A673 (cell line): ENCODE measurements around the gene KRTAP4-3.

Experiments
- EZH2 ChIP-seq: fragments of 200-600 bp; sonication (generic); IDR thresholded peaks from 2 replicates; pipeline ENCODE4 v1.6.1; 2017; ENCODE audit warnings: borderline replicate concordance, low read depth, mild to moderate bottlenecking, mixed read lengths, antibody characterized with exemption, low read length; ENCODE audit not compliant: poor library complexity, severe bottlenecking
- TF ChIP-seq, protein P1 (sequence below): fragments of 300-800, 200-600 bp; sonication (generic); conservative IDR thresholded peaks from 2 replicates; pipeline ENCODE4 v1.5.1; 2017; ENCODE audit warnings: low read depth, mild to moderate bottlenecking, antibody characterized with exemption, low read length, moderate library complexity, mixed read lengths

DNA sequence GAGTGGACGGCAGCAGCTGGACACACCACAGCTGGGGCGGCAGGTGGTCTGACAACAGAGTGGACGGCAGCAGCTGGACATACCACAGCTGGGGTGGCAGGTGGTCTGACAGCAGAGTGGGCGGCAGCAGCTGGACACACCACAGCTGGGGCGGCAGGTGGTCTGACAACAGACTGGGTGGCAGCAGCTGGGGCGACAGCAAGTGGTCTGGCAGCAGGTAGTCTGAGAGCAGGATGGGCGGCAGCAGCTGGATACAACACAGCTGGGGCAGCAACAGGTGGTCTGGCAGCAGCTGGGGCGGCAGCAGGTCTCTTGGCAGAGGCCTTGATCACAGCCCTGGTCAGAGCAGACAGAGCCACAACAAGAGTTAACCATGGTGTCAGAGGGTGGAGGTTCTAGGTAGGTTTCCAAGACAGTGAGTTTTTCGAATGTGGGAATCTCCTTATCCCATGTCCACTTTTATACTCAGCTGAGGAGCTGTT lies 16.5 kb upstream of the KRTAP4-3 start, which contains the start of gene KRTAP4-1:
- TF ChIP-seq, protein P1, sequence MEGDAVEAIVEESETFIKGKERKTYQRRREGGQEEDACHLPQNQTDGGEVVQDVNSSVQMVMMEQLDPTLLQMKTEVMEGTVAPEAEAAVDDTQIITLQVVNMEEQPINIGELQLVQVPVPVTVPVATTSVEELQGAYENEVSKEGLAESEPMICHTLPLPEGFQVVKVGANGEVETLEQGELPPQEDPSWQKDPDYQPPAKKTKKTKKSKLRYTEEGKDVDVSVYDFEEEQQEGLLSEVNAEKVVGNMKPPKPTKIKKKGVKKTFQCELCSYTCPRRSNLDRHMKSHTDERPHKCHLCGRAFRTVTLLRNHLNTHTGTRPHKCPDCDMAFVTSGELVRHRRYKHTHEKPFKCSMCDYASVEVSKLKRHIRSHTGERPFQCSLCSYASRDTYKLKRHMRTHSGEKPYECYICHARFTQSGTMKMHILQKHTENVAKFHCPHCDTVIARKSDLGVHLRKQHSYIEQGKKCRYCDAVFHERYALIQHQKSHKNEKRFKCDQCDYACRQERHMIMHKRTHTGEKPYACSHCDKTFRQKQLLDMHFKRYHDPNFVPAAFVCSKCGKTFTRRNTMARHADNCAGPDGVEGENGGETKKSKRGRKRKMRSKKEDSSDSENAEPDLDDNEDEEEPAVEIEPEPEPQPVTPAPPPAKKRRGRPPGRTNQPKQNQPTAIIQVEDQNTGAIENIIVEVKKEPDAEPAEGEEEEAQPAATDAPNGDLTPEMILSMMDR: no peak
- no peak for TF ChIP-seq EZH2
